SK-N-SH (cell line): Measurements from ENCODE around the gene MAP3K2. TPM values are rescaled to one million over a fixed set of nuclear protein-coding genes. Genes with fewer than 3 reads are reported as not detected.

Experiments
- CTCF ChIA-PET: fragments of 300-600, 350-600 bp; formaldehyde crosslinking; extraction: SDS; loops from one replicate; lab custom pipeline; 2021; lab: Yijun Ruan, JAX
- POLR2A ChIA-PET: fragments of 350-600 bp; sonication (Branson Sonifier 250); formaldehyde crosslinking; extraction: SDS; loops from one replicate; lab custom pipeline; 2020; ENCODE audit warnings: antibody characterized with exemption, inconsistent platforms; lab: Yijun Ruan, JAX
- DNase-seq: peaks from one replicate; pipeline ENCODE4 v3.0.0; 2012
- H2AFZ ChIP-seq: fragments of 200-600 bp; sonication (generic); 2 replicates; pipeline ENCODE4 v1.8.1; 2016; ENCODE audit warnings: antibody characterized with exemption, mild to moderate bottlenecking, low read depth
- H3F3A ChIP-seq: fragments of 200-600 bp; sonication (generic); replicated peaks from 2 replicates; pipeline ENCODE3; 2016; ENCODE audit warnings: antibody characterized with exemption, mild to moderate bottlenecking; ENCODE audit not compliant: insufficient read depth
- H3K27ac ChIP-seq, 2 experiments: fragments of 200-500 bp in 1 of 2; fragments of 200-600 bp in 1 of 2; sonication (Bioruptor generic) in 1 of 2; sonication (generic), shearing (Covaris generic) in 1 of 2; 2 replicates each; pipeline versions ENCODE4 v1.5.1 to v1.6.1; 2014 to 2016; ENCODE audit warnings: low read depth in 2 of 2, inconsistent platforms in 1 of 2, low read length in 1 of 2, mild to moderate bottlenecking in 1 of 2, mixed read lengths in 1 of 2
- H3K27me3 ChIP-seq: fragments of 200-600 bp; sonication (generic), shearing (Covaris generic); 2 replicates; pipeline ENCODE4 v1.6.1; 2016; ENCODE audit warnings: mixed run types; ENCODE audit not compliant: insufficient read depth
- H3K36me3 ChIP-seq, 2 experiments: fragments of 200-500 bp in 1 of 2; fragments of 200-600 bp in 1 of 2; sonication (Bioruptor generic) in 1 of 2; sonication (generic) in 1 of 2; replicated peaks in 1 of 2; 2 replicates each; pipeline versions ENCODE3 to v1.5.1; 2014 to 2016; ENCODE audit warnings: low read length in 1 of 2, mild to moderate bottlenecking in 1 of 2; ENCODE audit not compliant: insufficient read depth in 2 of 2, control insufficient read depth in 1 of 2
- H3K4me1 ChIP-seq, 2 experiments: fragments of 200-500 bp in 1 of 2; fragments of 200-600 bp in 1 of 2; sonication (Bioruptor generic) in 1 of 2; sonication (generic), shearing (Covaris generic) in 1 of 2; 2 replicates each; pipeline versions ENCODE4 v1.5.1 to v1.6.1; 2014 to 2016; ENCODE audit warnings: low read depth in 1 of 2, low read length in 1 of 2, mixed run types in 1 of 2; ENCODE audit not compliant: insufficient read depth in 2 of 2, control insufficient read depth in 1 of 2
- H3K4me2 ChIP-seq: fragments of 200-600 bp; sonication (generic), shearing (Covaris generic); 2 replicates; pipeline ENCODE4 v1.6.1; 2017; ENCODE audit warnings: mixed run types
- H3K4me3 ChIP-seq, 2 experiments: fragments of 200-500 bp in 1 of 2; fragments of 200-600 bp in 1 of 2; sonication (Bioruptor generic) in 1 of 2; sonication (generic), shearing (Covaris generic) in 1 of 2; 2 replicates each; pipeline versions ENCODE4 v1.5.1 to v1.8.1; 2014 to 2016; ENCODE audit warnings: low read depth in 2 of 2, inconsistent platforms in 1 of 2, low read length in 1 of 2, mild to moderate bottlenecking in 1 of 2, mixed read lengths in 1 of 2, moderate library complexity in 1 of 2
- H3K79me2 ChIP-seq: fragments of 200-600 bp; sonication (generic); 2 replicates; pipeline ENCODE4 v1.8.1; 2017; ENCODE audit warnings: mild to moderate bottlenecking; ENCODE audit not compliant: insufficient read depth
- H3K9ac ChIP-seq: fragments of 200-600 bp; sonication (generic); 2 replicates; pipeline ENCODE4 v1.6.1; 2017; ENCODE audit warnings: mixed run types
- H3K9me2 ChIP-seq: fragments of 200-600 bp; sonication (generic); 2 replicates; pipeline ENCODE4 v1.6.1; 2017; ENCODE audit warnings: mixed run types
- H3K9me3 ChIP-seq: fragments of 200-600 bp; sonication (generic); 2 replicates; pipeline ENCODE4 v1.6.1; 2017; ENCODE audit warnings: mixed run types, mild to moderate bottlenecking, moderate library complexity
- H4K20me1 ChIP-seq: fragments of 200-600 bp; sonication (generic); 2 replicates; pipeline ENCODE4 v1.6.1; 2017; ENCODE audit warnings: mild to moderate bottlenecking, mixed run types; ENCODE audit not compliant: insufficient read depth
- CHD2 ChIP-seq: fragments of 150-350 bp; IDR thresholded peaks from 2 replicates; pipeline ENCODE4 v1.6.1; 2018; ENCODE audit warnings: low read length; ENCODE audit not compliant: partially characterized antibody
- EP300 ChIP-seq, 2 experiments: IDR thresholded peaks; 2 replicates each; pipeline versions ENCODE4 v1.4.0 to v1.6.1; 2012; ENCODE audit warnings: borderline replicate concordance in 1 of 2, low read depth in 1 of 2, low read length in 1 of 2
- FOSL2 ChIP-seq: IDR thresholded peaks from 2 replicates; pipeline ENCODE4 v1.4.0; 2012; ENCODE audit warnings: low read depth, mild to moderate bottlenecking, moderate library complexity, borderline replicate concordance
- FOXJ3 ChIP-seq: sonication (generic); formaldehyde crosslinking; IDR thresholded peaks from 2 replicates; pipeline ENCODE4 v1.5.1; 2020; ENCODE audit warnings: mild to moderate bottlenecking, missing genetic modification reagents
- GABPA ChIP-seq: IDR thresholded peaks from 2 replicates; pipeline ENCODE4 v1.4.0; 2012; ENCODE audit warnings: low read depth, mild to moderate bottlenecking
- GATA2 ChIP-seq: sonication (generic); formaldehyde crosslinking; IDR thresholded peaks from 2 replicates; pipeline ENCODE4 v1.5.0; 2020; ENCODE audit warnings: mild to moderate bottlenecking, missing genetic modification reagents
- JUND ChIP-seq: IDR thresholded peaks from 2 replicates; pipeline ENCODE4 v1.4.0; 2012
- RAD21 ChIP-seq: IDR thresholded peaks from 2 replicates; pipeline ENCODE4 v1.6.1; 2012; ENCODE audit warnings: mild to moderate bottlenecking, low read length
- RCOR1 ChIP-seq: fragments of 150-350 bp; IDR thresholded peaks from 2 replicates; pipeline ENCODE4 v1.6.1; 2017; ENCODE audit warnings: antibody characterized with exemption, low read length
- RFX5 ChIP-seq: IDR thresholded peaks from 2 replicates; pipeline ENCODE4 v1.6.1; 2012; ENCODE audit warnings: mild to moderate bottlenecking, improper control_type of control experiment, low read length
- RXRA ChIP-seq: IDR thresholded peaks from 2 replicates; pipeline ENCODE4 v1.4.0; 2012; ENCODE audit warnings: low read depth, mild to moderate bottlenecking, borderline replicate concordance
- SIN3A ChIP-seq: IDR thresholded peaks from 2 replicates; pipeline ENCODE4 v1.6.1; 2012; ENCODE audit warnings: low read depth, mild to moderate bottlenecking, low read length, moderate library complexity, borderline replicate concordance
- SMC3 ChIP-seq: IDR thresholded peaks from 2 replicates; pipeline ENCODE4 v1.6.1; 2012; ENCODE audit warnings: low read depth, low read length, improper control_type of control experiment
- TEAD4 ChIP-seq: IDR thresholded peaks from 2 replicates; pipeline ENCODE4 v1.4.0; 2012; ENCODE audit warnings: mild to moderate bottlenecking, borderline replicate concordance; ENCODE audit not compliant: insufficient read depth
- WGBS: methylation state at CpG from one replicate; pipeline ENCODE4 v1.1.6; 2017; ENCODE audit warnings: low lambda C conversion rate; 5-methylcytosine and 5-hydroxymethylcytosine counted together
- polyA plus RNA-seq, 3 experiments: library from polyadenylated mRNA; depleted of rRNA; stranded (reverse); fragments of >200 nt; gene quantifications; 2 replicates each; pipeline ENCODE4 v1.2.3, GENCODE V29; 2012
- TF ChIP-seq, protein P1 (sequence below): fragments of 150-350 bp; IDR thresholded peaks from 2 replicates; pipeline ENCODE4 v1.6.1; 2016; ENCODE audit warnings: mild to moderate bottlenecking, low read depth, low read length
- TF ChIP-seq, protein P2 (sequence below): IDR thresholded peaks from 2 replicates; pipeline ENCODE4 v1.4.0; 2012; ENCODE audit warnings: low read depth, borderline replicate concordance
- TF ChIP-seq, protein P3 (sequence below): IDR thresholded peaks from 2 replicates; pipeline ENCODE4 v1.6.1; 2012; ENCODE audit warnings: mild to moderate bottlenecking, low read depth, low read length, moderate library complexity
- TF ChIP-seq, protein P4 (sequence below): IDR thresholded peaks from 2 replicates; pipeline ENCODE4; 2012
- TF ChIP-seq, protein P5 (sequence below): fragments of 200-600 bp; sonication (generic); IDR thresholded peaks from 2 replicates; pipeline ENCODE4 v1.6.1; 2017; ENCODE audit warnings: antibody characterized with exemption, mild to moderate bottlenecking, moderate library complexity

Gene MAP3K2
- polyA plus RNA-seq, 1 of the 3 experiments (the other 2 are of a cell fraction) = 2.7 TPM

DNA sequence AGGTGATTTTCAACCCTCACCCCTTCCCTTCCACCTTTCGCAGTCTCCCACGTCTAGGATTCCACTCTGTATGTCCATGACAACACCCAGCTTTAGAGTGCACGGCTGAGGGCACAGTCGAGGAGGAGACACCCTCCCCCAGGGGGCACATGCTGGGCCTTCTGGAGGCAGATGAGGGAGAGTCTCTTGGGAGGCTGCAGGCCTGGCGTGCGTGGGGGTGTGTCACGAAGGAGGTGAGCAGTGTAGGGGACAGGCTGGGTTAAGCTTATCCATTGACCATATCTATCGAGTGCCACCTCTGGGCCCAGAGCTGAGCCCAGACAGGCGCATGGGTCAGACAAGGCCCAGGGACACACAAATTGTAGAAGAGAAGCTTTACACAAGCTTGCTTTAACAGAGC lies 49.3 kb upstream of the MAP3K2 start:
- WGBS = 80% methylated on average over 9 of the region's 9 CpGs
- H3K27me3 ChIP-seq = no peaks in the 10 kb centered on the region
- H3K4me3 ChIP-seq = no peak overlapping the region
- DNase-seq = no peak
- H3K9me3 ChIP-seq = no peaks in the 10 kb centered on the region
- H3K9me2 ChIP-seq = no peaks in the 10 kb centered on the region
- H3K27ac ChIP-seq = no peak overlapping the region
- H3K36me3 ChIP-seq = peaks cover 0 to 5% of the 10 kb centered on the region in 2 experiments
- H3K4me1 ChIP-seq = no peaks in the 10 kb centered on the region
- TF ChIP-seq, protein P1, sequence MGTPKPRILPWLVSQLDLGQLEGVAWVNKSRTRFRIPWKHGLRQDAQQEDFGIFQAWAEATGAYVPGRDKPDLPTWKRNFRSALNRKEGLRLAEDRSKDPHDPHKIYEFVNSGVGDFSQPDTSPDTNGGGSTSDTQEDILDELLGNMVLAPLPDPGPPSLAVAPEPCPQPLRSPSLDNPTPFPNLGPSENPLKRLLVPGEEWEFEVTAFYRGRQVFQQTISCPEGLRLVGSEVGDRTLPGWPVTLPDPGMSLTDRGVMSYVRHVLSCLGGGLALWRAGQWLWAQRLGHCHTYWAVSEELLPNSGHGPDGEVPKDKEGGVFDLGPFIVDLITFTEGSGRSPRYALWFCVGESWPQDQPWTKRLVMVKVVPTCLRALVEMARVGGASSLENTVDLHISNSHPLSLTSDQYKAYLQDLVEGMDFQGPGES = no peak
- TF ChIP-seq, protein P2, sequence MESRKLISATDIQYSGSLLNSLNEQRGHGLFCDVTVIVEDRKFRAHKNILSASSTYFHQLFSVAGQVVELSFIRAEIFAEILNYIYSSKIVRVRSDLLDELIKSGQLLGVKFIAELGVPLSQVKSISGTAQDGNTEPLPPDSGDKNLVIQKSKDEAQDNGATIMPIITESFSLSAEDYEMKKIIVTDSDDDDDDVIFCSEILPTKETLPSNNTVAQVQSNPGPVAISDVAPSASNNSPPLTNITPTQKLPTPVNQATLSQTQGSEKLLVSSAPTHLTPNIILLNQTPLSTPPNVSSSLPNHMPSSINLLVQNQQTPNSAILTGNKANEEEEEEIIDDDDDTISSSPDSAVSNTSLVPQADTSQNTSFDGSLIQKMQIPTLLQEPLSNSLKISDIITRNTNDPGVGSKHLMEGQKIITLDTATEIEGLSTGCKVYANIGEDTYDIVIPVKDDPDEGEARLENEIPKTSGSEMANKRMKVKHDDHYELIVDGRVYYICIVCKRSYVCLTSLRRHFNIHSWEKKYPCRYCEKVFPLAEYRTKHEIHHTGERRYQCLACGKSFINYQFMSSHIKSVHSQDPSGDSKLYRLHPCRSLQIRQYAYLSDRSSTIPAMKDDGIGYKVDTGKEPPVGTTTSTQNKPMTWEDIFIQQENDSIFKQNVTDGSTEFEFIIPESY = no peak
- no peak for TF ChIP-seq CHD2
- TF ChIP-seq RXRA = no peak
- no peak for TF ChIP-seq RFX5
- no peak for TF ChIP-seq EP300 (IDR thresholded peaks at IDR 0.05; ENCODE audit: borderline replicate concordance in 1 of 2, low read depth in 1 of 2, low read length in 1 of 2)
- no peaks in the 10 kb centered on the region for H3K79me2 ChIP-seq
- H2AFZ ChIP-seq = no peak overlapping the region
- H4K20me1 ChIP-seq = no peaks in the 10 kb centered on the region
- ChIA-PET POLR2A (no interaction called here), CTCF (interaction anchor here (1.7 to 3.2 kb wide), 3 partner anchors 11 to 113 kb away, joined by 4 to 16 read pairs (median 5); no protein-coding TSS in a partner anchor)
- no peak overlapping the region for H3K9ac ChIP-seq
- no peak overlapping the region for H3K4me2 ChIP-seq
- no peaks in the 10 kb centered on the region for H3F3A ChIP-seq

DNA sequence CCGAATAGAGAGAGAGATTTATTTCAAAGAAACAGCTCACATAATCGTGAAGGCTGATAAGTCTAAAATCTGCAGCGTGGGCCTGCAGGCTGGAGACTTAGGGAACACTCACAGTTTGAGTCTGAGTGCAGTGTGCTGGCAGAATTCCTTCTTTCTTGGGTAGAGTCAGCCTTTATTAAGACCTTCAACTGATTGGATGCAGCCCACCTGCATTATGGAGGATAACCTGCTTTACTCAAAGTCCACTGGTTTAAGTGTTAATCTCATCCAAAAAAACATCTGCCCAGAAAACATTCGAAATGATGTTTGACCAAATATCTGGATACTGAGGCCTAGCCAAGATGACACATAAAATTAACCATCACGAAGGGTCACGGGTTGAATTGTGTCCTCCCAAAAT lies 46.7 kb upstream of the MAP3K2 start:
- Histone ChIP-seq H3K27me3 (no peaks in the 10 kb centered on the region), H3K36me3 (no peaks in the 10 kb centered on the region), H3F3A (no peaks in the 10 kb centered on the region), H3K4me2 (no peak overlapping the region), H3K9ac (no peak overlapping the region), H2AFZ (no peak overlapping the region), H4K20me1 (no peaks in the 10 kb centered on the region), H3K4me3 (no peak overlapping the region), H3K4me1 (no peaks in the 10 kb centered on the region; a peak in 1 of 4 replicates), H3K27ac (no peak overlapping the region), H3K9me2 (no peaks in the 10 kb centered on the region), H3K79me2 (no peaks in the 10 kb centered on the region), H3K9me3 (no peaks in the 10 kb centered on the region)
- 81% methylated on average over 6 of the region's 6 CpGs for WGBS
- POLR2A ChIA-PET = no interaction called here
- no peak for DNase-seq
- CTCF ChIA-PET = no interaction called here
- TF ChIP-seq SMC3 (no peak), GABPA (no peak), RAD21 (no peak), RCOR1 (no peak), EP300 (IDR thresholded peaks at IDR 0.05; ENCODE audit: borderline replicate concordance in 1 of 2, low read depth in 1 of 2, low read length in 1 of 2) (no peak), FOSL2 (no peak), FOXJ3 (CRISPR knock-in tag) (no peak), RFX5 (no peak), SIN3A (no peak), GATA2 (no peak), JUND (no peak), TEAD4 (no peak)
- TF ChIP-seq, protein P3, sequence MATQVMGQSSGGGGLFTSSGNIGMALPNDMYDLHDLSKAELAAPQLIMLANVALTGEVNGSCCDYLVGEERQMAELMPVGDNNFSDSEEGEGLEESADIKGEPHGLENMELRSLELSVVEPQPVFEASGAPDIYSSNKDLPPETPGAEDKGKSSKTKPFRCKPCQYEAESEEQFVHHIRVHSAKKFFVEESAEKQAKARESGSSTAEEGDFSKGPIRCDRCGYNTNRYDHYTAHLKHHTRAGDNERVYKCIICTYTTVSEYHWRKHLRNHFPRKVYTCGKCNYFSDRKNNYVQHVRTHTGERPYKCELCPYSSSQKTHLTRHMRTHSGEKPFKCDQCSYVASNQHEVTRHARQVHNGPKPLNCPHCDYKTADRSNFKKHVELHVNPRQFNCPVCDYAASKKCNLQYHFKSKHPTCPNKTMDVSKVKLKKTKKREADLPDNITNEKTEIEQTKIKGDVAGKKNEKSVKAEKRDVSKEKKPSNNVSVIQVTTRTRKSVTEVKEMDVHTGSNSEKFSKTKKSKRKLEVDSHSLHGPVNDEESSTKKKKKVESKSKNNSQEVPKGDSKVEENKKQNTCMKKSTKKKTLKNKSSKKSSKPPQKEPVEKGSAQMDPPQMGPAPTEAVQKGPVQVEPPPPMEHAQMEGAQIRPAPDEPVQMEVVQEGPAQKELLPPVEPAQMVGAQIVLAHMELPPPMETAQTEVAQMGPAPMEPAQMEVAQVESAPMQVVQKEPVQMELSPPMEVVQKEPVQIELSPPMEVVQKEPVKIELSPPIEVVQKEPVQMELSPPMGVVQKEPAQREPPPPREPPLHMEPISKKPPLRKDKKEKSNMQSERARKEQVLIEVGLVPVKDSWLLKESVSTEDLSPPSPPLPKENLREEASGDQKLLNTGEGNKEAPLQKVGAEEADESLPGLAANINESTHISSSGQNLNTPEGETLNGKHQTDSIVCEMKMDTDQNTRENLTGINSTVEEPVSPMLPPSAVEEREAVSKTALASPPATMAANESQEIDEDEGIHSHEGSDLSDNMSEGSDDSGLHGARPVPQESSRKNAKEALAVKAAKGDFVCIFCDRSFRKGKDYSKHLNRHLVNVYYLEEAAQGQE = no peak
- TF ChIP-seq, protein P4, sequence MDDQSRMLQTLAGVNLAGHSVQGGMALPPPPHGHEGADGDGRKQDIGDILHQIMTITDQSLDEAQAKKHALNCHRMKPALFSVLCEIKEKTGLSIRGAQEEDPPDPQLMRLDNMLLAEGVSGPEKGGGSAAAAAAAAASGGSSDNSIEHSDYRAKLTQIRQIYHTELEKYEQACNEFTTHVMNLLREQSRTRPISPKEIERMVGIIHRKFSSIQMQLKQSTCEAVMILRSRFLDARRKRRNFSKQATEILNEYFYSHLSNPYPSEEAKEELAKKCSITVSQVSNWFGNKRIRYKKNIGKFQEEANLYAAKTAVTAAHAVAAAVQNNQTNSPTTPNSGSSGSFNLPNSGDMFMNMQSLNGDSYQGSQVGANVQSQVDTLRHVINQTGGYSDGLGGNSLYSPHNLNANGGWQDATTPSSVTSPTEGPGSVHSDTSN = no peak
- TF ChIP-seq, protein P5, sequence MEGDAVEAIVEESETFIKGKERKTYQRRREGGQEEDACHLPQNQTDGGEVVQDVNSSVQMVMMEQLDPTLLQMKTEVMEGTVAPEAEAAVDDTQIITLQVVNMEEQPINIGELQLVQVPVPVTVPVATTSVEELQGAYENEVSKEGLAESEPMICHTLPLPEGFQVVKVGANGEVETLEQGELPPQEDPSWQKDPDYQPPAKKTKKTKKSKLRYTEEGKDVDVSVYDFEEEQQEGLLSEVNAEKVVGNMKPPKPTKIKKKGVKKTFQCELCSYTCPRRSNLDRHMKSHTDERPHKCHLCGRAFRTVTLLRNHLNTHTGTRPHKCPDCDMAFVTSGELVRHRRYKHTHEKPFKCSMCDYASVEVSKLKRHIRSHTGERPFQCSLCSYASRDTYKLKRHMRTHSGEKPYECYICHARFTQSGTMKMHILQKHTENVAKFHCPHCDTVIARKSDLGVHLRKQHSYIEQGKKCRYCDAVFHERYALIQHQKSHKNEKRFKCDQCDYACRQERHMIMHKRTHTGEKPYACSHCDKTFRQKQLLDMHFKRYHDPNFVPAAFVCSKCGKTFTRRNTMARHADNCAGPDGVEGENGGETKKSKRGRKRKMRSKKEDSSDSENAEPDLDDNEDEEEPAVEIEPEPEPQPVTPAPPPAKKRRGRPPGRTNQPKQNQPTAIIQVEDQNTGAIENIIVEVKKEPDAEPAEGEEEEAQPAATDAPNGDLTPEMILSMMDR = no peak
